HG02884 (cell line): Measurements from ENCODE around the gene RMND5A.
A peak's percentile ranks its signal among the peaks of the same experiment; 100 is the strongest.
"Not testable (repeated sequence)": the region's sequence is repeated elsewhere in the genome, so short reads cannot be mapped to it uniquely, and the experiment has no call there.

ENCODE experiments used
- ATAC-seq: cut with Tn5 transposase; IDR thresholded peaks from one replicate; pipeline ENCODE4 v1.9.1; 2021; ENCODE audit warnings: mild to moderate bottlenecking, moderate library complexity; ENCODE audit not compliant: unreplicated experiment

The RMND5A gene

DNA sequence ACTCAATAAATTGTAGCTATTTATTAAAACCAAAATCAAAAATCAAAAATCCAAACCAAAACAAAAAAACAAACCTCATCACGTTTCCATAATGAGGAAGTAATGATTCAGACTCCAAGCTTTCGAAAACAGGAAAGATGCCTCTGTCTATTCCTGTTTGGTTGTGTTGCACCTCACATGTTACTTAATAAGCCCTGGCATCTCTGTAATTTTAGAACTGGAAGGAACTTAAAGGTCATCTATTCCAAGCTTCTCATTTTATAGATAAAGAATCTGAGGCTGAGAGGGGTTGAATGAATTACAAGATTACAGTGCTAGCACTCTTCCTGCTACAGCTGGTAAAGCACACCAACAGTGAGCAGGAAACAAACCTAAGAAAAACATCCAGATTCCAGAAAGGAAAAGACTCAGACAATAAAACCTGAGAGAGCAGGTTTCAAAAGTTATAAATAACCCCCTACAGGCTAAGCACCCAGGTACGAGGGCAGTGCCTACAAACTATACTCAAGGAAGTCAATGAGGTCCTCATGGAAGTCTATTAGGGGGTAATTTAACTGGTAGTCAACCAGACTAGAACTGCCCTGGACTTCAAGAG, 5.4 kb upstream of the RMND5A start:
- not testable (repeated sequence) for ATAC-seq

GRCh38 chr2:86719263-86719636, 841 bp upstream of the RMND5A start:
- not testable (repeated sequence) for ATAC-seq

- ATAC-seq: peak; percentile 17
These were observed 639 bp downstream of the RMND5A start for GRCh38 chr2:86720540-86721320.

GRCh38 chr2:86725706-86726105, 5.6 kb downstream of the RMND5A start:
- not testable (repeated sequence) for ATAC-seq

GRCh38 chr2:86732040-86732525, 12.0 kb downstream of the RMND5A start:
- not testable (repeated sequence) for ATAC-seq

- not testable (repeated sequence) for ATAC-seq
These were observed 12.7 kb downstream of the RMND5A start for GRCh38 chr2:86732837-86733236.

- not testable (repeated sequence) for ATAC-seq
These were observed 13.4 kb downstream of the RMND5A start for GRCh38 chr2:86733528-86733927.

- not testable (repeated sequence) for ATAC-seq
These were observed 14.8 kb downstream of the RMND5A start for GRCh38 chr2:86734896-86735295.

DNA sequence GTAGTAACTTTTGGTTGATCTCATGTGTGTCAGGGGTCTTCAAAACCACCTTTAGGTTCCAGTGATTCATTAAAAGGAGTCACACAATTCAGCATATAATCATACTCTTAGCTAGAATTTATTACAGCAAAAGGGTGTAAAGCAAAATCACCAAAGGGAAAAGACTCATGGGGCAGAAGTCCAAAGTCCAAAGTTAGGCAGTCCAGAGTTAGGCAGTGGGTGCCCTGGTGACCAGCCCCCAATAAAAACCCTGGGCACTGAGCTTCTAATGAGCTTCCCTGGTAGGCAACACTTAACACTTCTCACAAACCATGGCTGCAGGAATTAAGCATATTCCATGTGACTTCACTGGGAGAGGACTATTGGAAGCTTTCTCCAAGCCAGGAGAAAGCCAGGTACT, 19.4 kb downstream of the RMND5A start:
- ATAC-seq: not testable (repeated sequence)

DNA sequence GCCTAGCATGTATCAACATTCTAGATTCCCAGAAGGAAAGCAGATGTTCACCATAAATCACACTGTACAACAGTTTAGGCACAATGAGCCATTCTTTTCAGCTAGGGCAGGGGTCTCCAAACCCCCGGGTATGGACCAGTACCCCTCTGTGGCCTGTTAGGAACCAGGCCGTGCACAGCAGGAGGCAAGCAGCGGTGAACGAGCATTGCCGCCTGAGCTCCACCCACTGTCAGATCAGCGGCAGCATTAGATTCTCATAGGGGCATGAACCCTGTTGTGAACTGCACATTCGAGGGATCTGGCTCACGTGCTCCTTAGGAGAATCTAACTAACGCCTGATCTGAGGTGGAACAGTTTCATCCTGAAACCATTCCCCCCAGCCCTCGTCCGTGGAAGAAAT, 19.8 kb downstream of the RMND5A start:
- ATAC-seq: not testable (repeated sequence)

GRCh38 chr2:86741889-86742498, 21.9 kb downstream of the RMND5A start:
- ATAC-seq: not testable (repeated sequence)

DNA sequence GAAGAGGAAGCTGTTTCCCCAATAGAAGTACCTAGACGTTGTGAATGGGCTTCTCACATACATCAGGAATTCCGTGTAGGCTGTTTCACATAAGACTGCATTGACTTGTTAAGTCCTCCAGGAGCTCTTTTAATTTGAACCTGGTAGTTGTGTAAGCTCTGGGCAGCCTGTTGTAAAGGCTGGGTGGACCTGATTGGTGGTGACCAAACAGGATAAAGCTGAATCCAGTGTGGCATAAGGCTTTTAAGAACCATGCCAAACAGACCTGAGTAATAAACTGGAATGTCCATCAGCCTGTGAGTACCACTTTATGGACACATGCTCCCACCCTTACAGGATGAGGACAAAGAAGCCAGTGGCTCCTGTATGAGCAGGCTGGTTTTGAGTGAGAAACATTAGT, 24.1 kb downstream of the RMND5A start:
- ATAC-seq: no peak

GRCh38 chr2:86746939-86747338, 26.8 kb downstream of the RMND5A start:
- no peak for ATAC-seq

GRCh38 chr2:86747711-86748639, 27.9 kb downstream of the RMND5A start:
- peak; percentile 57 for ATAC-seq

DNA sequence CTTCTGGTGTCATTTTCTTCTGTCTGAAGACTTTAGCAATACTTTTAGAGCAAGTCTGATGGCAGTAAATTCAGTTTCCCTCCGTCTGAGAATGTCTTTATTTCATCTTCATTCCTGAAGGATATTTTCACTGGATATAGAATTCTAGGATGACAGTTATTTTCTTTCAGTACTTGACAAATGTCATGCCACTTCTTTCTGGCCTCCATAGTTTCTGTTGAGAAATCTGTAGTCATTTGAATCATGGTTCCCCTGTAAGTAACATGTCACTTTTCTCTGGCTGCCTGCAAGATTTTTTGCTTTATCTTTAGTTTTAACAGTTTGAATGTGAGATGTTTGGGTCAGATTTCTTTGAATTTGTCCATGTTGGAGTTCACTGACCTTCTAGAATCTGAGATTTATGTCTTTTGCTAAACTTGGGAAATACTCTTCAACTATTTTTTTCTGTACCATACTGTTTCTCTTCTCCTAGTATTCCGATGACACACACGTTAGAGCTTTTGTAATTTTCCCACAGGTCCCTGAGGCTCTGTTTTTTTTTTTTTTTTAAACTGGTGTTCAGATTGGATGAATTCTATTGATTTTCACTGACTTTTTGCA, 30.2 kb downstream of the RMND5A start:
- no peak for ATAC-seq

- ATAC-seq: no peak
These were observed 31.7 kb downstream of the RMND5A start for GRCh38 chr2:86751778-86752177.

DNA sequence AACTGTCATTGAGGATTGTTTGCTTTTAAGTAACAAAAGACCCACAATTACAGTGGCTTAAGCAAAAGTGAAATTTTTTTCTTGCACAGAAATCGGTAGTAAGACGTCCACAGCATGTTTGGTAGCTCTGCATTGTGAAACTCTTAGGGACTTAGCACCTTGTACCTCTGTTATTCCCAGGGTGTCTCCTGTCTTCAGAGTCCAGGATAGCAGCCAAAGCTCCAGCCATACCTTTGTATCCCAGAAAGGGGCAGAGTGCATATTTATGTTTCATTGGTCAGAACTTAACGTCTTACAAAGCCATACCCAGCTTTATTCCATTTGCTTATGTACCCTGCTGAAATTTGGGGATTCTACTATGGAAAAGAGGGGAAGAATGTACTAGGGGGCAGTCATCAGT, 32.8 kb downstream of the RMND5A start:
- no peak for ATAC-seq

DNA sequence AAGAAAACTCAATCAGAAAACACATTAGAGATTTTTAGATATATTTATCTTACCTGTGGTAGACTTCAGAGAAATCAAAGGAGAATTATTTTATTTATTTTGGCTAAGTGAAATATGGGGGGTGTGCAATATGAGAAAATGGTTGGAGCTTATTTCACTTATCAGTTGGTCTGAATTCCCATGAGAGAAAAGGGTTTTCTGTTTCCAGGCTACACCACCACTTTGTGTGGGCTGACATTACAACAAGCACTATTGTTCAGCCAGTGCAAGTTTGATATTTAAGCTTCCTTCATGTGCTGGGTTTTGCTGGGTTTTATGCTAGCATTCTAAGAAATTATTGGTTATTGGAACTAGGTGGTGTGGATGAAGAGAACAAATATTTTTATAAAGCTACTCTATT, 33.5 kb downstream of the RMND5A start:
- no peak for ATAC-seq

GRCh38 chr2:86758405-86758804, 38.3 kb downstream of the RMND5A start:
- no peak for ATAC-seq

DNA sequence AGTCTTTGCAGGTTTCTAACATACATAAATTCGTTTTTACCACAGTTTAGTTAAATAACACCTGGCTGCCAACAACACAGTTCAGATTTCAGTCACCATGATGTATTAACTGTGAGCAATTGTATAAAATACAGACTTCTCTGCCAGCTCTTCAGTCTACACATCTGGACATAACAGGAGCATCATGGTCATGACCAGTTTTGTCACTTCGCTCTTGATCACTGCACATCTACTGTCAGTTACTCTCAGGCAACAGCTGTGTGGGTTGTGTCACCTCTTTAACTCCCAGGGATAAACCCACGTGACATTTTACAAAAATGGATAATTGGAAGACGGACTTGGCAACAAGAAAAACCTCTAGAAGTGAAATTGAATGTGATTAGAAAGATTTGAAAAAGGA, 40.3 kb downstream of the RMND5A start:
- no peak for ATAC-seq
